HepG2 (cell line): ENCODE results near the gene SDK2. TPM values are rescaled to one million over a fixed set of nuclear protein-coding genes. Genes with fewer than 3 reads are reported as not detected.
A peak's percentile ranks its signal among the peaks of the same experiment; 100 is the strongest.

Source experiments
- ATAC-seq: fragments of 200-7000 bp; cut with Tn5 transposase; 3 replicates; pipeline ENCODE4 v1.9.1; 2020; ENCODE audit warnings: mild to moderate bottlenecking, moderate library complexity
- BruUV-seq: library from RNA; stranded (reverse); fragments of 400-500 nt; replicated peaks from 2 replicates; lab custom pipeline; 2021; lab: Mats Ljungman, UMichigan
- CTCF ChIA-PET: fragments of 300-600 bp; formaldehyde crosslinking; extraction: SDS; loops from one replicate; lab custom pipeline; 2021; ENCODE audit warnings: low total read pairs, inconsistent platforms, low intra/inter-chr PET ratio; lab: Yijun Ruan, JAX
- POLR2A ChIA-PET: fragments of 350-600 bp; sonication (Branson Sonifier 250); formaldehyde crosslinking; loops from one replicate; lab custom pipeline; 2020; ENCODE audit warnings: antibody characterized with exemption, inconsistent platforms; lab: Yijun Ruan, JAX
- DNase-seq: peaks from one replicate; pipeline ENCODE4 v3.0.0-alpha.2; 2015; ENCODE audit warnings: low spot score
- FAIRE-seq: peaks from 3 replicates; lab custom pipeline; 2011; peaks lifted over from hg19 to GRCh38; lab: Jason Lieb, UNC
- H2AFZ ChIP-seq: one replicate; pipeline ENCODE4 v1.6.1; 2011; ENCODE audit warnings: low read length, inconsistent platforms
- H3K27ac ChIP-seq: fragments of 300-600 bp; 3 replicates; pipeline ENCODE4 v1.8.0; 2011; ENCODE audit warnings: mixed run types, mild to moderate bottlenecking, mixed read lengths, low read length, inconsistent platforms; ENCODE audit not compliant: insufficient read depth; ENCODE audit errors: extremely low read length
- H3K27me3 ChIP-seq, 2 experiments: fragments of 200-600 bp in 1 of 2; 2 replicates in 1 of 2; 3 replicates in 1 of 2; pipeline versions ENCODE4 v1.6.0 to v1.8.0; 2011; ENCODE audit warnings: low read length in 2 of 2, mild to moderate bottlenecking in 2 of 2, moderate library complexity in 2 of 2, inconsistent platforms in 1 of 2; ENCODE audit not compliant: insufficient read depth in 2 of 2, control insufficient read depth in 1 of 2
- H3K36me3 ChIP-seq, 2 experiments: fragments of 200-600 bp in 1 of 2; replicated peaks in 1 of 2; 2 replicates in 1 of 2; 3 replicates in 1 of 2; pipeline versions ENCODE4 v1.5.1 to v1.8.0; 2011; ENCODE audit warnings: low read length in 2 of 2, inconsistent platforms in 1 of 2; ENCODE audit not compliant: insufficient read depth in 2 of 2, control insufficient read depth in 1 of 2
- H3K4me1 ChIP-seq: 2 replicates; pipeline ENCODE4 v1.5.1; 2012; ENCODE audit warnings: low read length, inconsistent platforms; ENCODE audit not compliant: insufficient read depth
- H3K4me2 ChIP-seq: 2 replicates; pipeline ENCODE4 v1.6.0; 2011; ENCODE audit warnings: low read depth, low read length, inconsistent platforms
- H3K4me3 ChIP-seq, 3 experiments: fragments of 200-600 bp in 1 of 3; sonication (generic), shearing (Covaris generic) in 1 of 3; replicated peaks in 1 of 3; 2 replicates each; pipeline ENCODE4 v1.5.1; 2011 to 2016; ENCODE audit warnings: low read length in 3 of 3, inconsistent platforms in 2 of 3, low read depth in 2 of 3, mild to moderate bottlenecking in 2 of 3, control low read depth in 1 of 3, mixed read lengths in 1 of 3; ENCODE audit not compliant: insufficient read depth in 1 of 3
- H3K79me2 ChIP-seq: one replicate; pipeline ENCODE4 v1.6.1; 2011; ENCODE audit warnings: low read length, inconsistent platforms; ENCODE audit not compliant: insufficient read depth
- H3K9ac ChIP-seq: 2 replicates; pipeline ENCODE4 v1.6.0; 2011; ENCODE audit warnings: mild to moderate bottlenecking, low read depth, low read length, inconsistent platforms; ENCODE audit not compliant: insufficient read depth
- H3K9me3 ChIP-seq: 2 replicates; pipeline ENCODE4 v1.5.1; 2012; ENCODE audit warnings: mild to moderate bottlenecking, low read length
- H4K20me1 ChIP-seq: 2 replicates; pipeline ENCODE4 v1.6.0; 2011; ENCODE audit warnings: inconsistent platforms, mild to moderate bottlenecking, low read length, moderate library complexity; ENCODE audit not compliant: insufficient read depth
- ATF7-NPFF ChIP-seq: sonication (generic); formaldehyde crosslinking; IDR thresholded peaks from 2 replicates; pipeline ENCODE4 v1.8.1; 2023; ENCODE audit warnings: mild to moderate bottlenecking, low read depth, missing genetic modification reagents, moderate library complexity
- FOSL2 ChIP-seq: sonication (generic); formaldehyde crosslinking; IDR thresholded peaks from 2 replicates; pipeline ENCODE4 v1.4.0; 2020; ENCODE audit warnings: missing genetic modification reagents
- GATAD1 ChIP-seq: IDR thresholded peaks from 2 replicates; pipeline ENCODE4 v1.6.1; 2016; ENCODE audit warnings: missing genetic modification reagents, missing compliant biosample characterization
- MAF1 ChIP-seq: sonication (generic); formaldehyde crosslinking; IDR thresholded peaks from 2 replicates; pipeline ENCODE4 v1.5.0; 2020; ENCODE audit warnings: missing genetic modification reagents, borderline replicate concordance
- MIXL1 ChIP-seq: IDR thresholded peaks from 2 replicates; pipeline ENCODE4 v1.6.1; 2016
- MTA3 ChIP-seq: sonication (generic); formaldehyde crosslinking; IDR thresholded peaks from 2 replicates; pipeline ENCODE4 v1.4.0; 2020; ENCODE audit warnings: missing genetic modification reagents
- MYNN ChIP-seq: sonication (generic); formaldehyde crosslinking; IDR thresholded peaks from 2 replicates; pipeline ENCODE4 v1.4.0; 2020; ENCODE audit warnings: mild to moderate bottlenecking, low read depth, missing genetic modification reagents
- NBN ChIP-seq: fragments of 450-650 bp; conservative IDR thresholded peaks from 2 replicates; pipeline ENCODE4 v1.6.1; 2017
- RBFOX2 ChIP-seq: fragments of 200-400 bp; formaldehyde crosslinking; IDR thresholded peaks from 2 replicates; pipeline ENCODE4 v1.6.1; 2017; ENCODE audit warnings: low read depth, mild to moderate bottlenecking, low read length
- RBM22 ChIP-seq: fragments of 200-400 bp; formaldehyde crosslinking; optimal IDR thresholded peaks from 2 replicates; pipeline ENCODE3; 2017; ENCODE audit warnings: mild to moderate bottlenecking, low read length, moderate library complexity
- RBM39 ChIP-seq: fragments of 200-400 bp; formaldehyde crosslinking; IDR thresholded peaks from one replicate; pipeline ENCODE4 v1.6.1; 2018; ENCODE audit warnings: antibody characterized with exemption, mild to moderate bottlenecking, low read depth, low read length; ENCODE audit not compliant: poor library complexity, severe bottlenecking
- RXRB ChIP-seq: IDR thresholded peaks from 2 replicates; pipeline ENCODE4 v1.6.1; 2016; ENCODE audit warnings: borderline replicate concordance, missing genetic modification reagents, missing compliant biosample characterization
- SNAI1 ChIP-seq: sonication (generic); formaldehyde crosslinking; IDR thresholded peaks from 2 replicates; pipeline ENCODE4 v1.5.0; 2020; ENCODE audit warnings: mild to moderate bottlenecking, missing genetic modification reagents, borderline replicate concordance
- SNAPC2 ChIP-seq: sonication (generic); formaldehyde crosslinking; IDR thresholded peaks from 2 replicates; pipeline ENCODE4 v1.8.1; 2022; ENCODE audit warnings: mild to moderate bottlenecking, missing genetic modification reagents
- SOX5 ChIP-seq: IDR thresholded peaks from 2 replicates; pipeline ENCODE4 v1.6.1; 2016; ENCODE audit warnings: borderline replicate concordance
- SP140L ChIP-seq: sonication (generic); formaldehyde crosslinking; IDR thresholded peaks from 2 replicates; pipeline ENCODE4 v1.4.0; 2020; ENCODE audit warnings: missing genetic modification reagents, borderline replicate concordance
- SRSF1 ChIP-seq: fragments of 200-400 bp; formaldehyde crosslinking; optimal IDR thresholded peaks from 2 replicates; pipeline ENCODE3; 2017; ENCODE audit warnings: mild to moderate bottlenecking, low read depth, low read length, moderate library complexity
- TRIM24 ChIP-seq: sonication (generic); formaldehyde crosslinking; IDR thresholded peaks from 2 replicates; pipeline ENCODE4 v1.8.0; 2022; ENCODE audit warnings: mild to moderate bottlenecking, missing genetic modification reagents
- XBP1 ChIP-seq: sonication (generic); formaldehyde crosslinking; IDR thresholded peaks from 2 replicates; pipeline ENCODE4 v1.5.0; 2020; ENCODE audit warnings: missing genetic modification reagents
- ZBTB38 ChIP-seq: sonication (generic); formaldehyde crosslinking; IDR thresholded peaks from 2 replicates; pipeline ENCODE4 v1.5.1; 2020; ENCODE audit warnings: mild to moderate bottlenecking, missing genetic modification reagents
- ZNF432 ChIP-seq: sonication (generic); formaldehyde crosslinking; IDR thresholded peaks from 2 replicates; pipeline ENCODE4 v1.5.0; 2020; ENCODE audit warnings: missing genetic modification reagents, mild to moderate bottlenecking, borderline replicate concordance
- ZNF564 ChIP-seq: sonication (generic); formaldehyde crosslinking; IDR thresholded peaks from 2 replicates; pipeline ENCODE4 v1.8.1; 2023; ENCODE audit warnings: mild to moderate bottlenecking, missing genetic modification reagents
- ZNF569 ChIP-seq: sonication (generic); formaldehyde crosslinking; IDR thresholded peaks from 2 replicates; pipeline ENCODE4 v1.5.0; 2020; ENCODE audit warnings: mild to moderate bottlenecking, missing genetic modification reagents, moderate library complexity, borderline replicate concordance
- ZNF652 ChIP-seq: IDR thresholded peaks from 2 replicates; pipeline ENCODE4 v1.6.1; 2016; ENCODE audit warnings: low read depth, borderline replicate concordance
- ZNF777 ChIP-seq: sonication (generic); formaldehyde crosslinking; IDR thresholded peaks from 2 replicates; pipeline ENCODE4 v1.4.0; 2020; ENCODE audit warnings: missing genetic modification reagents
- WGBS: methylation state at CpG from one replicate; pipeline ENCODE4 v1.1.6; 2017; ENCODE audit warnings: low lambda C conversion rate; 5-methylcytosine and 5-hydroxymethylcytosine counted together
- in situ Hi-C: cut with HindIII; loops from 2 replicates; pipeline ENCODE4 v1.10.0; 2017; ENCODE audit warnings: low pct_unique_long_range_greater_than_20kb; ENCODE audit not compliant: extremely low pct_ligation_motif_present
- intact Hi-C: fragments of 100-400 bp; cut with micrococcal nuclease; formaldehyde crosslinking; loops from one replicate; pipeline ENCODE4 v1.10.0; 2022; ENCODE audit not compliant: unreplicated experiment
- polyA plus RNA-seq, 8 experiments: library from polyadenylated mRNA; depleted of rRNA in 3 of 8; stranded (reverse) in 7 of 8; unstranded in 1 of 8; fragments of >200 nt; fragmentation: Illumina TruSeq in 4 of 8; extraction: Trizol in 4 of 8; gene quantifications; 2 replicates each; pipeline versions ENCODE4 v1.2.1 to v1.2.3, GENCODE V29; 2011 to 2016; ENCODE audit warnings: low read depth in 4 of 8, missing spikeins in 1 of 8, mixed read lengths in 1 of 8; ENCODE audit not compliant: insufficient read depth in 1 of 8
- total RNA-seq, 5 experiments: library from RNA; depleted of rRNA; stranded (reverse); fragments of >200 nt; fragmentation: Illumina TruSeq; extraction: Trizol; gene quantifications; 2 replicates each; pipeline ENCODE4 v1.2.3, GENCODE V29; 2016; ENCODE audit warnings: low read depth in 1 of 5
- TF ChIP-seq, protein P1 (sequence below): sonication (generic); formaldehyde crosslinking; IDR thresholded peaks from 2 replicates; pipeline ENCODE4 v1.4.0; 2020; ENCODE audit warnings: mild to moderate bottlenecking, missing genetic modification reagents

The SDK2 gene
- total and polyA plus RNA-seq, 2 of the 13 experiments (the other 11 are each of a cell fraction or from before 2014, with no cell fraction given), result not detected

- intact Hi-C loops (no loop called here), in situ Hi-C loops (loop anchor here (25.0 kb wide), 1 partner anchor 1145 kb away; the partner anchor contains the start of gene GPRC5C)
- BruUV-seq, result no TSS peak
- Histone ChIP-seq H4K20me1 (peaks cover 42% of the 10 kb centered on the region; the same call in 1 of the 2 replicates), H3K36me3 (peaks cover 6 to 11% of the 10 kb centered on the region in 2 experiments; a peak in 3 of 5 replicates), H3K27ac (peak overlapping the region; percentile 15), H2AFZ (no peak overlapping the region), H3K4me1 (peaks cover 96% of the 10 kb centered on the region), H3K27me3 (no peaks in the 10 kb centered on the region), H3K79me2 (peaks cover 73% of the 10 kb centered on the region), H3K9ac (no peak overlapping the region), H3K9me3 (no peaks in the 10 kb centered on the region), H3K4me3 (no peak overlapping the region), H3K4me2 (no peak overlapping the region)
- FAIRE-seq (no peak), ATAC-seq (no peak), DNase-seq (no peak)
- CTCF ChIA-PET, result no interaction called here
- POLR2A ChIA-PET, result interaction anchor here (1.5 to 5.1 kb wide), 4 partner anchors 16 to 60 kb away, joined by 3 to 43 read pairs (median 11); partner anchors contain the start of gene CPSF4L
- WGBS, result 94% methylated on average over 10 of the region's 12 CpGs
- TF ChIP-seq FOSL2 (no peak), MIXL1 (no peak), XBP1 (CRISPR knock-in tag) (no peak), SOX5 (no peak), RBM22 (no peak), MAF1 (CRISPR knock-in tag) (no peak), RBFOX2 (0 out of 2 replicates have a peak, but pooled peaks have one; percentile 37), ZNF777 (CRISPR knock-in tag) (no peak), RBM39 (peak; percentile 41), RXRB (no peak), SNAI1 (CRISPR knock-in tag) (no peak), SRSF1 (no peak), ZNF564 (CRISPR knock-in tag) (no peak), TRIM24 (CRISPR knock-in tag) (no peak), NBN (no peak), MTA3 (CRISPR knock-in tag) (no peak), ZNF569 (CRISPR knock-in tag) (no peak), GATAD1 (CRISPR knock-in tag) (no peak), ZNF432 (no peak), ZBTB38 (CRISPR knock-in tag) (0 out of 2 replicates have a peak, but pooled peaks have one; percentile 35), ZNF652 (no peak), SP140L (CRISPR knock-in tag) (no peak), ATF7-NPFF (no peak), SNAPC2 (CRISPR knock-in tag) (no peak), MYNN (no peak)
- TF ChIP-seq, protein P1, sequence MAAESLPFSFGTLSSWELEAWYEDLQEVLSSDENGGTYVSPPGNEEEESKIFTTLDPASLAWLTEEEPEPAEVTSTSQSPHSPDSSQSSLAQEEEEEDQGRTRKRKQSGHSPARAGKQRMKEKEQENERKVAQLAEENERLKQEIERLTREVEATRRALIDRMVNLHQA (CRISPR knock-in tag), result no peak
These were observed 352.2 kb downstream of the SDK2 start for GRCh38 chr17:73292031-73292531.
